IMR-90 (cell line): ENCODE results near the gene C1orf74. TPM values are rescaled to one million over a fixed set of nuclear protein-coding genes. Genes with fewer than 3 reads are reported as not detected.

Experiments used
- ATAC-seq: fragments of 200-7000 bp; cut with Tn5 transposase; 2 replicates; pipeline ENCODE4 v1.9.1; 2020; ENCODE audit warnings: low read depth, mild to moderate bottlenecking, moderate library complexity
- BruUV-seq: library from RNA; stranded (reverse); fragments of 400-500 nt; replicated peaks from 2 replicates; lab custom pipeline; 2021; lab: Mats Ljungman, UMichigan
- CTCF ChIA-PET: fragments of 300-600 bp; formaldehyde crosslinking; extraction: SDS; loops from one replicate; lab custom pipeline; 2021; ENCODE audit warnings: antibody characterized with exemption; lab: Yijun Ruan, JAX
- POLR2A ChIA-PET: fragments of 300-600 bp; sonication (Branson Sonifier 250); formaldehyde crosslinking; loops from one replicate; lab custom pipeline; 2022; ENCODE audit warnings: antibody characterized with exemption; ENCODE audit not compliant: unreplicated experiment; lab: Charles Lee
- DNase-seq: peaks from one replicate; pipeline ENCODE4 v3.0.0; 2013
- H2AFZ ChIP-seq: replicated peaks from 2 replicates; pipeline ENCODE3; 2013; ENCODE audit warnings: low read length, mild to moderate bottlenecking; ENCODE audit not compliant: poor library complexity
- H2AK5ac ChIP-seq: 2 replicates; pipeline ENCODE4 v1.6.1; 2013; ENCODE audit warnings: low read depth, low read length, inconsistent platforms
- H2AK9ac ChIP-seq: replicated peaks from 2 replicates; pipeline ENCODE3; 2013; ENCODE audit warnings: mild to moderate bottlenecking, low read depth, low read length, moderate library complexity; ENCODE audit not compliant: poor library complexity
- H2BK120ac ChIP-seq: 2 replicates; pipeline ENCODE4 v1.6.1; 2013; ENCODE audit warnings: low read depth, low read length, inconsistent platforms
- H2BK15ac ChIP-seq: 3 replicates; pipeline ENCODE4 v1.6.1; 2013; ENCODE audit warnings: low read depth, low read length, inconsistent platforms
- H2BK20ac ChIP-seq: 2 replicates; pipeline ENCODE4 v1.6.1; 2013; ENCODE audit warnings: low read depth, mild to moderate bottlenecking, inconsistent platforms, low read length, moderate library complexity
- H2BK5ac ChIP-seq: 2 replicates; pipeline ENCODE4 v1.6.1; 2013; ENCODE audit warnings: mild to moderate bottlenecking, low read depth, low read length, inconsistent platforms; ENCODE audit not compliant: poor library complexity, severe bottlenecking
- H3K14ac ChIP-seq: replicated peaks from 2 replicates; pipeline ENCODE4 v1.6.1; 2013; ENCODE audit warnings: low read depth, low read length, inconsistent platforms
- H3K18ac ChIP-seq: 2 replicates; pipeline ENCODE4 v1.6.1; 2013; ENCODE audit warnings: low read depth, low read length, control low read depth
- H3K23ac ChIP-seq: 2 replicates; pipeline ENCODE4 v1.6.1; 2013; ENCODE audit warnings: low read depth, low read length, inconsistent platforms
- H3K27ac ChIP-seq: 2 replicates; pipeline ENCODE4 v1.5.1; 2013; ENCODE audit warnings: mild to moderate bottlenecking, control low read depth, low read length; ENCODE audit not compliant: insufficient read depth
- H3K27me3 ChIP-seq: 2 replicates; pipeline ENCODE4 v1.6.1; 2013; ENCODE audit warnings: low read length; ENCODE audit not compliant: control insufficient read depth, insufficient read depth
- H3K36me3 ChIP-seq: 2 replicates; pipeline ENCODE4 v1.6.1; 2013; ENCODE audit warnings: low read length, mixed read lengths; ENCODE audit not compliant: control insufficient read depth, insufficient read depth
- H3K4ac ChIP-seq: 2 replicates; pipeline ENCODE4 v1.6.1; 2013; ENCODE audit warnings: low read depth, low read length, inconsistent platforms
- H3K4me1 ChIP-seq: 2 replicates; pipeline ENCODE4 v1.6.1; 2013; ENCODE audit warnings: low read length, mixed read lengths; ENCODE audit not compliant: control insufficient read depth, insufficient read depth
- H3K4me2 ChIP-seq: 2 replicates; pipeline ENCODE4 v1.6.1; 2013; ENCODE audit warnings: low read depth, mild to moderate bottlenecking, control low read depth, low read length, moderate library complexity
- H3K4me3 ChIP-seq: 2 replicates; pipeline ENCODE4 v1.5.1; 2013; ENCODE audit warnings: low read depth, mild to moderate bottlenecking, control low read depth, low read length, moderate library complexity; ENCODE audit not compliant: insufficient read depth
- H3K56ac ChIP-seq: 2 replicates; pipeline ENCODE4 v1.6.1; 2013; ENCODE audit warnings: low read length, inconsistent platforms; ENCODE audit not compliant: insufficient read depth; ENCODE audit errors: extremely low read depth
- H3K79me1 ChIP-seq, 2 experiments: 2 replicates each; pipeline ENCODE4 v1.6.1; 2013; ENCODE audit warnings: low read length in 2 of 2, inconsistent platforms in 1 of 2, low read depth in 1 of 2
- H3K9ac ChIP-seq: 2 replicates; pipeline ENCODE4 v1.6.1; 2013; ENCODE audit warnings: low read depth, low read length, control low read depth
- H3K9me1 ChIP-seq: 2 replicates; pipeline ENCODE4 v1.6.1; 2013; ENCODE audit warnings: low read length, inconsistent platforms; ENCODE audit not compliant: insufficient read depth
- H3K9me3 ChIP-seq: 2 replicates; pipeline ENCODE4 v1.6.1; 2013; ENCODE audit warnings: low read length; ENCODE audit not compliant: control insufficient read depth, insufficient read depth
- H4K20me1 ChIP-seq: 2 replicates; pipeline ENCODE4 v1.6.1; 2013; ENCODE audit warnings: low read length, inconsistent platforms; ENCODE audit not compliant: insufficient read depth
- H4K5ac ChIP-seq: 2 replicates; pipeline ENCODE4 v1.6.1; 2013; ENCODE audit warnings: mild to moderate bottlenecking, low read depth, low read length, control low read depth
- H4K8ac ChIP-seq, 2 experiments: 2 replicates each; pipeline ENCODE4 v1.6.1; 2013; ENCODE audit warnings: low read depth in 2 of 2, low read length in 2 of 2, control low read depth in 1 of 2, inconsistent platforms in 1 of 2
- H4K91ac ChIP-seq: 2 replicates; pipeline ENCODE4 v1.6.1; 2013; ENCODE audit warnings: low read depth, low read length, inconsistent platforms; ENCODE audit not compliant: insufficient read depth
- CHD1 ChIP-seq: IDR thresholded peaks from 2 replicates; pipeline ENCODE4 v1.6.1; 2012; ENCODE audit warnings: low read depth, low read length, improper control_type of control experiment
- MAFK ChIP-seq: IDR thresholded peaks from 2 replicates; pipeline ENCODE4 v1.6.1; 2012; ENCODE audit warnings: low read depth, low read length, improper control_type of control experiment
- RCOR1 ChIP-seq: IDR thresholded peaks from 2 replicates; pipeline ENCODE4 v1.6.1; 2012; ENCODE audit warnings: mild to moderate bottlenecking, low read length, improper control_type of control experiment; ENCODE audit not compliant: insufficient replicate concordance
- RFX5 ChIP-seq: IDR thresholded peaks from 2 replicates; pipeline ENCODE4 v1.8.0; 2012; ENCODE audit warnings: low read depth, mild to moderate bottlenecking, low read length, moderate library complexity
- WGBS, 2 experiments: methylation state at CpG; one replicate each; pipeline versions ENCODE4 v1.1.5 to v1.1.7; 2013; ENCODE audit warnings: missing lambda C conversion rate in 2 of 2; ENCODE audit not compliant: insufficient read length in 1 of 2; ENCODE audit errors: extremely low coverage in 2 of 2; 5-methylcytosine and 5-hydroxymethylcytosine counted together
- dilution Hi-C: fragments of 300-500 bp; cut with HindIII; formaldehyde crosslinking; loops from one replicate; pipeline ENCODE4 v1.14.3; 2018; ENCODE audit warnings: low sequenced_read_pairs; ENCODE audit not compliant: unreplicated experiment
- in situ Hi-C: fragments of 300-500 bp; cut with MboI; formaldehyde crosslinking; loops from 3 replicates; pipeline ENCODE4 v1.14.3; 2019; ENCODE audit warnings: low sequenced_read_pairs, inconsistent platforms, mixed read lengths
- intact Hi-C: fragments of 100-400 bp; cut with micrococcal nuclease; formaldehyde crosslinking; loops from 2 replicates; pipeline ENCODE4 v1.10.0; 2022
- polyA plus RNA-seq, 3 experiments: library from polyadenylated mRNA; depleted of rRNA; stranded (reverse); fragments of >200 nt; gene quantifications; 2 replicates each; pipeline ENCODE4 v1.2.3, GENCODE V29; 2012; ENCODE audit warnings: low replicate concordance in 1 of 3
- total RNA-seq: library from RNA; depleted of rRNA; stranded (reverse); fragments of >200 nt; gene quantifications from 2 replicates; pipeline ENCODE4 v1.2.3, GENCODE V29; 2012

C1orf74 gene
- total and polyA plus RNA-seq, 2 of the 4 experiments (the other 2 are of a cell fraction): 1.1 to 4.3 TPM

DNA sequence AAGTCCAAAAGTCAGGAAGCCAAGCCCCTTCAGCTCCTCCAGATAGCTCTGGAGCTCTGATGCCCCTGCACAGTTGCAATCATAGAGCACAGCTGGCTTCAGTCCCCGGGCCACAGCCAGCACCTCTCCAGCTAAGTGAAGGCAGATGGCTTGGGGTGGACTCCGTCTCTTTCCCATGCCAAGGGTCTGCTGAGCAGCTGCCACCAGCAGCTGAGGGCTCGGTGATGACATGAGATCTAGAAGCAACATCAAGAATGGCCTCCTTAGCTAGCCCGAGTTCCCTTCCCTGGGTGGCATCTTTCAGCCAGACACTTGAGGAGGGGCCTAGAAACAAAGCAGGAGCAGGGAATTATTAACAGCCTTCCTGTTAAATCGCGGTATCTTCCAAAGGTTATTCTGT lies 973 bp downstream of the C1orf74 start:
- H2BK5ac ChIP-seq: no peak overlapping the region
- peak overlapping the region; percentile 93; the same call in 1 of the 2 replicates for H3K9ac ChIP-seq
- H2BK20ac ChIP-seq: no peak overlapping the region
- H3K9me1 ChIP-seq: peaks cover 8% of the 10 kb centered on the region; the same call in 1 of the 2 replicates
- WGBS, 2 experiments: 65% methylated on average over 4 of the region's 6 CpGs; no CpG with 5 or more reads in 1 of the 2 experiments
- ATAC-seq (no peak), DNase-seq (no peak)
- no peak overlapping the region for H2AK9ac ChIP-seq
- POLR2A ChIA-PET: no interaction called here
- H3K14ac ChIP-seq: no peak overlapping the region; the same call in 1 of the 2 replicates
- no peak overlapping the region for H3K56ac ChIP-seq
- intact Hi-C loops: no loop called here
- H2BK120ac ChIP-seq: no peak overlapping the region
- peak overlapping the region; percentile 88 for H3K4me2 ChIP-seq
- CTCF ChIA-PET: no interaction called here
- H2AFZ ChIP-seq: no peak overlapping the region
- in situ Hi-C loops: no loop called here
- no peak overlapping the region for H4K91ac ChIP-seq
- no peaks in the 10 kb centered on the region for H3K36me3 ChIP-seq
- no peak overlapping the region for H2AK5ac ChIP-seq
- no peaks in the 10 kb centered on the region for H4K20me1 ChIP-seq
- no peak overlapping the region for H3K18ac ChIP-seq
- H3K4ac ChIP-seq: no peak overlapping the region
- H3K4me3 ChIP-seq: no peak overlapping the region
- no peak overlapping the region for H4K5ac ChIP-seq
- TF ChIP-seq RFX5 (no peak), RCOR1 (no peak), CHD1 (no peak), MAFK (no peak)
- no peak overlapping the region for H3K27ac ChIP-seq
- H3K79me1 ChIP-seq: peaks cover 7 to 20% of the 10 kb centered on the region in 2 experiments; a peak in 3 of 4 replicates
- no peaks in the 10 kb centered on the region; the same call in 1 of the 2 replicates for H3K4me1 ChIP-seq
- no peak overlapping the region for H3K23ac ChIP-seq
- H3K9me3 ChIP-seq: no peaks in the 10 kb centered on the region
- H4K8ac ChIP-seq: peak overlapping the region in 1 of 2 experiments; percentile 92; a peak in 1 of 4 replicates
- dilution Hi-C loops: no loop called here
- H2BK15ac ChIP-seq: no peak overlapping the region
- no peaks in the 10 kb centered on the region for H3K27me3 ChIP-seq
- BruUV-seq: no TSS peak
